Measurements from ENCODE around the gene PPARD. TPM values are rescaled to one million over a fixed set of nuclear protein-coding genes. Genes with fewer than 3 reads are reported as not detected.
A peak's percentile ranks its signal among the peaks of the same experiment; 100 is the strongest.

The PPARD gene
- total RNA-seq, 2 donors from 2014 or later = 15.8 to 38.4 TPM

DNA sequence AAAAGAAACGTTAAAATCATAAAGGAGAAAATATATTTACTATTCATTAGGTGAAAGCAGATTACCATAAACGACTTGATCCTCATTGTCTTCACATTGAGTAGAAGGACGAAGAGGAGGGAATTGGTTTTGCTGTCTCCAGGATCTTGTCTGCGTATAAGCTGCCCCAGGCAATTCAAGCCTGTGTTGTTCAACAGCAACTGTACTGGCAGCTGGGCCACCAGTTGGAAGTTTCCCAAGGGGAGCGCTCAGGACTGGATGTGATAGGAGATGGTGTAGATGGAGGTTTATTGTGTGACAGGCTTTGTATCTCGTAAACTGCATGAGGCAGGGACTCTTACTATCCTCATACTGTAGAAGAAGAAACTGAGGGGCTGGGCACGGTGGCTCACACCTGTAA, 105.8 kb downstream of the PPARD start:
- Histone ChIP-seq H3K27me3 (replicated peaks; ENCODE audit: insufficient read depth) (no peaks in the 10 kb centered on the region), H3K4me1 (ENCODE audit: control insufficient read depth in 1 of 2, low read depth in 2 of 2) (peaks cover 9 to 11% of the 10 kb centered on the region in 2 donors), H3K9me3 (no peaks in the 10 kb centered on the region), H3K4me3 (no peak overlapping the region), H3K36me3 (no peaks in the 10 kb centered on the region), H3K27ac (no peak overlapping the region)
- DNase-seq (ENCODE audit: low spot score) (no peak), ATAC-seq (ENCODE audit: insufficient number of reproducible peaks, low FRiP score, low read depth) (no peak)
- TF ChIP-seq, protein P1, sequence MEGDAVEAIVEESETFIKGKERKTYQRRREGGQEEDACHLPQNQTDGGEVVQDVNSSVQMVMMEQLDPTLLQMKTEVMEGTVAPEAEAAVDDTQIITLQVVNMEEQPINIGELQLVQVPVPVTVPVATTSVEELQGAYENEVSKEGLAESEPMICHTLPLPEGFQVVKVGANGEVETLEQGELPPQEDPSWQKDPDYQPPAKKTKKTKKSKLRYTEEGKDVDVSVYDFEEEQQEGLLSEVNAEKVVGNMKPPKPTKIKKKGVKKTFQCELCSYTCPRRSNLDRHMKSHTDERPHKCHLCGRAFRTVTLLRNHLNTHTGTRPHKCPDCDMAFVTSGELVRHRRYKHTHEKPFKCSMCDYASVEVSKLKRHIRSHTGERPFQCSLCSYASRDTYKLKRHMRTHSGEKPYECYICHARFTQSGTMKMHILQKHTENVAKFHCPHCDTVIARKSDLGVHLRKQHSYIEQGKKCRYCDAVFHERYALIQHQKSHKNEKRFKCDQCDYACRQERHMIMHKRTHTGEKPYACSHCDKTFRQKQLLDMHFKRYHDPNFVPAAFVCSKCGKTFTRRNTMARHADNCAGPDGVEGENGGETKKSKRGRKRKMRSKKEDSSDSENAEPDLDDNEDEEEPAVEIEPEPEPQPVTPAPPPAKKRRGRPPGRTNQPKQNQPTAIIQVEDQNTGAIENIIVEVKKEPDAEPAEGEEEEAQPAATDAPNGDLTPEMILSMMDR (IDR thresholded peaks at IDR 0.05) = no peak

DNA sequence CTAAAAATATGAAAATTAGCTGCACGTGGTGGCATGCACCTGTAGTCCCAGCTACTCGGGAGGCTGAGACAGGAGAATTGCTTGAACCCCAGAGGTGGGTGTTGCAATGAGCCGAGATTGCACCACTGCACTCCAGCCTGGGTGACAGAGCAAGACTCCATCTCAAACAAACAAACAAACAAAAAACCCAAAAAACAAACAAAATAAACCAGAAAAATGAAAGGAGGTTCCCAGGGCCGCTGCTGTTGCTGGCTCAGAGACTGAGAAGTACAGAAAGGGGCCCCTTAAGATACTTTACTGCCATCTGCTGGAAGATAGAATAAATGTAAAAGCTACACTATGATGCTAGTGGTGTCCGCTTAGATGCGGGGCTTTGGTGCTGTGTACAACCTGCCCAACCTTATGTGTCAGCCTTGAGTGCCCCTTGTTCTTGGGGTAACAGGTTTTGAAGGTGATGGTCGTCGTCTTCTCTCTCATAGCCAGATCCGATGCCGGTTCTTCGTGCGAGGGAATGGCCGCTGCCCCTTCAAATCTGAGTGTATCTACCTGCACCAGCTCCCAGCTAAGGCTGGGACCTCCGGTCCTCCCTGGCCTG, 107.0 kb downstream of the PPARD start:
- H3K4me1 ChIP-seq (ENCODE audit: control insufficient read depth in 1 of 2, low read depth in 2 of 2) = peaks cover 16 to 23% of the 10 kb centered on the region in 2 donors
- H3K36me3 ChIP-seq = no peaks in the 10 kb centered on the region
- no peak overlapping the region for H3K27ac ChIP-seq
- ATAC-seq (ENCODE audit: insufficient number of reproducible peaks, low FRiP score, low read depth) = peak; percentile 64
- no peak for DNase-seq (ENCODE audit: low spot score)
- no peak overlapping the region for H3K4me3 ChIP-seq
- H3K9me3 ChIP-seq = no peaks in the 10 kb centered on the region
- TF ChIP-seq, protein P1 (IDR thresholded peaks at IDR 0.05) = peak; percentile 69
- H3K27me3 ChIP-seq (replicated peaks; ENCODE audit: insufficient read depth) = no peaks in the 10 kb centered on the region

DNA sequence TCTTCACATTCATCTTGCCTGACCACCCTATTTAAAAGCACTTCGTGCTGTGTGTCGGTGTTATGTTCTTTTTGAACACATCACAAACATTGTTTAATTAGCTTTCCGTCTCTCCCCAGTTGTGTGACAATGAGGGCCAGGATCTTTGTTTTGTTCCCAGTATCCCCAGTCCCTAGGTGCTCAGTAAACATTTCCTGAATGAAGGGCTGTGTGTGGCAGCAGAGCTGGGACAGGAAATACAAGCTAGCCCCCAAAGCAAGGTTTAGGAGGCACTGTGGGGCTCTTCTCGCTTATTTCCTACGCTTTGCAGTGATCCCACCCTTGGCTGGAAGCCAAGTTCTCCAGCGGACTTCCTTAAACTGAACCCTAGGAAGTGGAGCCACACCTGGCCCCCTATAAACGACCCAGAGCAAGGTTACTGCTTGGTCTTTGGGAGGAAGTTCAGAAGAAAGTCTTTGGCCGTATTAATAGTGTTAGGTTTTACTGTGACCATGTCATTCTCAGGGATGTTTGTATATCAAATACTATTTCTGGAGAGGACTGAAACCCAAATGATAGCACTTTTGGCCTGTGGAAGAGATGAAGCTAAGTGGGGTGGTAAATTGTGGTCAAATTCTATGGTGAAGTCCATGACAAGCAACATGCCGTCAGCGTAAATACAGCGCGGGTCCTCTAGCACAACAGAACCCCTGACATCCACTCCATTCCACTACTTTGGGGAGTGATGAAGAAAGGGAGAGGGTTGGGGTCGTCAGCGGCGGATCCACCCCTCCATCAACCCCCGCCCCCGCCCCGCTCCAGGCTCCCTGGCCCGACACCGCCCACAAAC, 109.2 kb downstream of the PPARD start:
- peak; percentile 2 for ATAC-seq (ENCODE audit: insufficient number of reproducible peaks, low FRiP score, low read depth)
- Histone ChIP-seq H3K4me3 (peak overlapping the region; percentile 74), H3K9me3 (no peaks in the 10 kb centered on the region), H3K27me3 (replicated peaks; ENCODE audit: insufficient read depth) (no peaks in the 10 kb centered on the region), H3K27ac (peak overlapping the region in 1 of 2 donors; percentile 64), H3K36me3 (no peaks in the 10 kb centered on the region), H3K4me1 (ENCODE audit: control insufficient read depth in 1 of 2, low read depth in 2 of 2) (peaks cover 17 to 30% of the 10 kb centered on the region in 2 donors)
- DNase-seq (ENCODE audit: low spot score) = no peak
- TF ChIP-seq, protein P1 (IDR thresholded peaks at IDR 0.05) = no peak

DNA sequence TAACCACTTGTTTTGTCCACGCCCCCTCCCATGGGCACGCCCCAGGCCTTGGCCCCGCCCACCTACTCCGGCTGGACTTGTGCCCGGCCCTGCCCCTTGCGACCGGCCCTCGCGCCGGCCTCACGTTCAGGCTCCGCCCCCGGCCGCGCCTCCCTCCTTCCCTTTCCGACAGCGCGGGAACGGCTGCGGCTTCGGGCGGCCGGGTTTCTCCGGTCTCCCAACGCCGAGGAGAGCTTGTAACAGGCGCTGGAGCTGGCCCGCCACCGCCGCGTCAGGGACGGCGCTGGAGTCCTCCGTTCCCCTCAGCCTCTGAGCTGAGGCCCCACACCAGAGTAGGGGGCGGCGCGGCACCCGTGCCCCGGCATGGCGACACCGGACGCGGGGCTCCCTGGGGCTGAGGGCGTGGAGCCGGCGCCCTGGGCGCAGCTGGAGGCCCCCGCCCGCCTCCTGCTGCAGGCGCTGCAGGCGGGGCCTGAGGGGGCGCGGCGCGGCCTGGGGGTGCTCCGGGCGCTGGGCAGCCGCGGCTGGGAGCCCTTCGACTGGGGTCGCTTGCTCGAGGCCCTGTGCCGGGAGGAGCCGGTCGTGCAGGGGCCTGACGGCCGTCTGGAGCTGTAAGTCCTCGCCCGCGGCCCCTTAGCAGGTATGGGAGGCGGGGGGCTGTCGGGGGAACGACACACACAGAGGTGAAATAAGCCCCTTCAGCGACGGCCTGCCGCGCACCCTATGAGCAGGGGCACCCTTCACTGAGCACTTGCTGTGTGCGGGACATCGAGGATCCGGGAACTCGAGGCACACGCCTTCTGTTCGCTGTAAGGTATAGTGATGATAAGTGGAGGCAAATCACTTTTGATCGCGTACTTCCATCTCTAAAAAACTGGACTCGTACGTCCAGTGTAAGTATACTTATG, 110.1 kb downstream of the PPARD start, which contains the start of gene FANCE:
TSS of gene FANCE (plus strand) at position 156 of the 908 bp plus-strand sequence. CDS start at position 364, 208 bp downstream.
- Histone ChIP-seq H3K9me3 (no peaks in the 10 kb centered on the region), H3K4me3 (peak within 1 kb of the TSS; percentile 74), H3K27ac (peak within 1 kb of the TSS in 1 of 2 donors; percentile 64), H3K36me3 (no peaks in the 10 kb centered on the region), H3K27me3 (replicated peaks; ENCODE audit: insufficient read depth) (no peaks in the 10 kb centered on the region), H3K4me1 (ENCODE audit: control insufficient read depth in 1 of 2, low read depth in 2 of 2) (peaks cover 17 to 30% of the 10 kb centered on the region in 2 donors)
- TF ChIP-seq, protein P1 (IDR thresholded peaks at IDR 0.05) = no peak
- DNase-seq (ENCODE audit: low spot score) (peak; percentile 73), ATAC-seq (ENCODE audit: insufficient number of reproducible peaks, low FRiP score, low read depth) (peak; percentile 74)

All from thoracic aorta (tissue), 2 donors.